Ectodermal cell (in vitro differentiated cells): ENCODE measurements around the gene NOP16.

Experiments
- H3K27ac ChIP-seq: 2 replicates; pipeline ENCODE4 v1.7.0; 2013; ENCODE audit warnings: mild to moderate bottlenecking, low read depth, low read length; ENCODE audit not compliant: insufficient read depth, poor library complexity, severe bottlenecking
- H3K27me3 ChIP-seq: 2 replicates; pipeline ENCODE4 v1.7.0; 2013; ENCODE audit warnings: mild to moderate bottlenecking, low read length; ENCODE audit not compliant: insufficient read depth, control insufficient read depth, poor library complexity, severe bottlenecking
- H3K36me3 ChIP-seq: one replicate; pipeline ENCODE4 v1.7.0; 2013; ENCODE audit warnings: low read length; ENCODE audit not compliant: control insufficient read depth, insufficient read depth
- H3K4me1 ChIP-seq: one replicate; pipeline ENCODE4 v1.7.0; 2013; ENCODE audit warnings: low read length; ENCODE audit not compliant: control insufficient read depth, insufficient read depth
- H3K4me3 ChIP-seq: 2 replicates; pipeline ENCODE4 v1.7.0; 2013; ENCODE audit warnings: low read depth, low read length, control low read depth; ENCODE audit not compliant: insufficient read depth
- H3K9me3 ChIP-seq: 2 replicates; pipeline ENCODE4 v1.7.0; 2013; ENCODE audit warnings: mild to moderate bottlenecking, low read length, moderate library complexity; ENCODE audit not compliant: control insufficient read depth
- WGBS, 2 experiments: methylation state at CpG; one replicate each; pipeline ENCODE4 v1.1.7; 2013; ENCODE audit warnings: missing lambda C conversion rate in 2 of 2; 5-methylcytosine and 5-hydroxymethylcytosine counted together

NOP16 gene

DNA sequence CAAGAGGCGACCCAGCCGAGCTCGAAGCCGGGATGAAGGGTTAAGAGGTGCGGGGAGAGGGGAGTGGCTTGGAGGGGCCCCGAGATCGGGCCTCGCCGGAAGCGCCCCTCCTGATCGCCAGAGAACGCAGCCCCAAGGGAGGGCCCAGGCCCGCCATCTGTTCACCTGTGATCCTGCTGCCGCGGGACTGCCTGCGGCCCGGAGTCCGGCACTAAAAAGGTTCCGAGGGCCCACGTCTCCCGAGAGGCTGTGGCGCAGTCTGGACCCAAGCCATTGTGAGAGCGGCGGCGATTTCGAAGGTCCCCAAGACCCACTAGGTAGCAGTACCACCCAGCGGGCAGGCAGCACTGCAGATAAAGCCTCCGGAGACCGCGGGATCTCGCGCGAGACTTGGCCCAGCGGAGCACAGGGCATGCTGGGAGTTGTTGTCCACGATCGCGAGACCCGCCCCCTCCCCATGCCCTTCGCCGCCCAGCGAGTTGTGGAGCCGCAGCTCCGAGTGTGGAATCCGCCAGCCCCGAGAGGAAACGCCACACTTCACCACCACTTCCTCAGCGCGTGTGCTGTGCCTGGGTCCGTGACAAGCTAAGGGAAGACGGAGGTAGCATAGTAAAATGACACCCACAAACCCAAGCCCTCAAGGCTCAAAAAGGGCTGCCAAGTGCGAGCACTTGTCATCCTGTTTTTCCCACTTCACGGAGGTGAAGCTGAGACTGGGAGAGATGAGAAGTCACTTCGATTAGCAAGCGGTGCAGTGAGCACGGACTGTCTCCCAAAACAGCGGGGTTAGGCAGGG is 26.8 kb downstream of the NOP16 start, which contains the start of gene KIAA1191:
Gene KIAA1191, minus strand, starts transcription at position 328 of the 796 bp plus-strand sequence. CDS start 2,256 bp downstream, outside the sequence.
- WGBS, 2 experiments, result 0 to 1% methylated on average over 56 of the region's 56 CpGs
- Histone ChIP-seq H3K27ac (peak within 1 kb of the TSS; percentile 72), H3K9me3 (no peaks in the 10 kb centered on the region), H3K27me3 (peaks cover 50% of the 10 kb centered on the region), H3K4me3 (peak within 1 kb of the TSS; percentile 99), H3K4me1 (no peaks in the 10 kb centered on the region), H3K36me3 (peaks cover 7% of the 10 kb centered on the region)

- Histone ChIP-seq H3K27ac (peak overlapping the region; percentile 72), H3K27me3 (peaks cover 44% of the 10 kb centered on the region), H3K4me3 (peak overlapping the region; percentile 99), H3K36me3 (peaks cover 7% of the 10 kb centered on the region), H3K9me3 (no peaks in the 10 kb centered on the region), H3K4me1 (no peaks in the 10 kb centered on the region)
- 3 to 4% methylated on average over 24 to 27 of the region's 27 CpGs for whole genome bisulfite sequencing, 2 experiments
These were observed 27.4 kb downstream of the NOP16 start for GRCh38 chr5:176360894-176361436.

GRCh38 chr5:176359658-176360057 is 28.7 kb downstream of the NOP16 start:
- peaks cover 7% of the 10 kb centered on the region for H3K36me3 ChIP-seq
- H3K4me1 ChIP-seq, result no peaks in the 10 kb centered on the region
- no peaks in the 10 kb centered on the region for H3K9me3 ChIP-seq
- 86 to 97% methylated on average over 4 of the region's 4 CpGs for WGBS, 2 experiments
- H3K27ac ChIP-seq, result no peak overlapping the region
- H3K27me3 ChIP-seq, result peaks cover 30% of the 10 kb centered on the region
- no peak overlapping the region for H3K4me3 ChIP-seq

DNA sequence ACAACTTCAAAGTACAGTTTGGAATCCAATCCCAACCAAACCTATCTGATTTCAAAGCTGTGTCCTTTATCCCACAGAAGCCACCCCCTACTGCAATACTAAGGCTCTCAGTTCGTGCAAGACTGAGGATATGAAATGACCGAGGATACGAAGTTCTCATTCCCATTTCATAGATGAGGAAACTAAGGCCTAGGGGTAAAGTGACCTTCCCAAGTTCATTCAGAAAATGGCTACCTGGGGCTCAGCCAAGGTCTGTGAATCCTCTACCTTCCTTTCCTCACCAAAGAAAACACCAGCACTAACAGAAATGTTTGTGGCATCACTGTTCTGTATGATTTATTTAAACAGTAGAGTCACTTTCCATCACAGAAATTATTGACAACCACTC is 32.2 kb downstream of the NOP16 start:
- Histone ChIP-seq H3K9me3 (no peaks in the 10 kb centered on the region), H3K36me3 (peaks cover 38% of the 10 kb centered on the region), H3K4me1 (no peaks in the 10 kb centered on the region), H3K27me3 (no peaks in the 10 kb centered on the region), H3K27ac (no peak overlapping the region), H3K4me3 (no peak overlapping the region)
- WGBS, 2 experiments, result 90 to 100% methylated on average over 3 of the region's 3 CpGs

- WGBS, 2 experiments, result 93 to 94% methylated on average over 16 of the region's 16 CpGs
- Histone ChIP-seq H3K9me3 (no peaks in the 10 kb centered on the region), H3K4me1 (no peaks in the 10 kb centered on the region), H3K27ac (no peak overlapping the region), H3K36me3 (peaks cover 38% of the 10 kb centered on the region), H3K4me3 (no peak overlapping the region), H3K27me3 (no peaks in the 10 kb centered on the region)
These were observed 32.8 kb downstream of the NOP16 start for GRCh38 chr5:176355400-176356178.

GRCh38 chr5:176353533-176353932 is 34.9 kb downstream of the NOP16 start:
- Histone ChIP-seq H3K4me1 (no peaks in the 10 kb centered on the region), H3K27ac (no peak overlapping the region), H3K27me3 (no peaks in the 10 kb centered on the region)

GRCh38 chr5:176352116-176352878 is 36.1 kb downstream of the NOP16 start:
- Histone ChIP-seq H3K9me3 (no peaks in the 10 kb centered on the region), H3K27me3 (no peaks in the 10 kb centered on the region), H3K27ac (no peak overlapping the region), H3K4me3 (no peak overlapping the region), H3K4me1 (no peaks in the 10 kb centered on the region), H3K36me3 (peaks cover 48% of the 10 kb centered on the region)
- WGBS, 2 experiments, result 93 to 97% methylated on average over 5 of the region's 5 CpGs

More at GRCh38 chr5:176353533-176353932, 34.9 kb downstream of the NOP16 start:
- 93 to 95% methylated on average over 4 of the region's 4 CpGs for WGBS, 2 experiments
- no peaks in the 10 kb centered on the region for H3K9me3 ChIP-seq
- H3K36me3 ChIP-seq, result peaks cover 35% of the 10 kb centered on the region
- no peak overlapping the region for H3K4me3 ChIP-seq

- Histone ChIP-seq H3K27ac (no peak overlapping the region), H3K9me3 (no peaks in the 10 kb centered on the region), H3K4me1 (no peaks in the 10 kb centered on the region), H3K27me3 (no peaks in the 10 kb centered on the region), H3K4me3 (no peak overlapping the region), H3K36me3 (peaks cover 61% of the 10 kb centered on the region)
- WGBS, 2 experiments, result 94 to 96% methylated on average over 8 of the region's 8 CpGs
These were observed 38.0 kb downstream of the NOP16 start for GRCh38 chr5:176350416-176350815.

DNA sequence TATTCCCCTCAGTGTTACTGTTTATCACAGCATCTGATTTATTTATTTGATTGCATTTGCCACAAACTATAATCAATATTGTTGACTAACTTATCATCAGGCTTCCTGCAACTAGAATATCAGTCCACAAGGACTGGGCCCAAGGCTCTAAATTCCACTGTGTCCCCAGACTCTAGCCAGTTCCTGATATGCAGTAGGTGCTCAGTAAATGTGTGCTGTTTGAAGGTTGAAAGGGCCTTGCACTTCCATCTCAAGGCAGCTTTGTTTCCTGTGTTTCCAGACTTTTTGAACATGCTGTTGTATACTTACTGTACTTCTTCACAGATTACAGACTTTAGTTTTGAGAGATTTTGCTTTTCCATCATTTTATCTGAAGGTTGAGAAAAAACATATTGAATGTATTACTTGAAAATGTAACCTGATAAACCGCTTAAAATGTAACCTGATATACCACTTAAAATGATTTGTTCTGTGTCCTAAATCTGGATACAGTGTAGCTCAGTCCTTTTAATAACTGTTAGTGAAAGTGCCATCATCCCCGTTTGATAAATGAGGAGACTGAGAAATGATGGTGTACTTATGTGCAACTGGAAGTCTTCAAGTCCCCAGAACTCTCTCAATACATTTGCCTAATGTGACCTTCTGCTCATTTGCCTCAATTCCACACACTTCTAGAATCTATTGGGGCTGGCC is 45.5 kb downstream of the NOP16 start:
- WGBS, 2 experiments, result 89 to 93% methylated on average over 1 to 2 of the region's 2 CpGs
- H3K36me3 ChIP-seq, result peaks cover 22% of the 10 kb centered on the region
- no peaks in the 10 kb centered on the region for H3K27me3 ChIP-seq
- no peak overlapping the region for H3K27ac ChIP-seq
- H3K4me1 ChIP-seq, result no peaks in the 10 kb centered on the region
- no peaks in the 10 kb centered on the region for H3K9me3 ChIP-seq
- no peak overlapping the region for H3K4me3 ChIP-seq
